ENCODE measurements around the gene MARCHF6.
"Not testable (repeated sequence)": the region's sequence is repeated elsewhere in the genome, so short reads cannot be mapped to it uniquely, and the experiment has no call there.

Gene MARCHF6

DNA sequence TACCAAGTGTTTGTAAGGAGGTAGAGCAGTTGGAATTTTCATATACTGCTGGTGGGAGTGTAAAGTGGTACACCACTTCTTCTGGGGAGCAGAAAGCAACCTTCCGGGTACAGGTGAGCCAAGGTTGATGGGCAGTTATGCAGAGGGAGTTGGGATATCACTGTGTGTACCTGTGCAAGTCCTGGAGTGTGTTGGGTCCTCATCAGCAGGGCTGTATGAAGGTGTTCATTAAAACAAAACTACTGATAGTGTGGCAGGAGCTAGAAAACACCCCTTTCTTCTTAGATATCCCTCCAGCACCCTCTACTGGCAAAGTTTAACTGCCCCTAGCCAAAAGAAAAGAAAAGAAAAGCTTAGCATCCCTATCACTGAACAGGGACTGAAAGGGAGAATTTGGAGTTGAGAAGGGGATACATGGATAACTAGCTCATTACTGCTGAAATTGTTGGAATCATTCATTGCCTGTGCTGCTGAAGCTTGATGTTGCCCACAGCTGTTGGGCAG lies 10.7 kb downstream of the MARCHF6 start:
- TF ChIP-seq, protein P1, sequence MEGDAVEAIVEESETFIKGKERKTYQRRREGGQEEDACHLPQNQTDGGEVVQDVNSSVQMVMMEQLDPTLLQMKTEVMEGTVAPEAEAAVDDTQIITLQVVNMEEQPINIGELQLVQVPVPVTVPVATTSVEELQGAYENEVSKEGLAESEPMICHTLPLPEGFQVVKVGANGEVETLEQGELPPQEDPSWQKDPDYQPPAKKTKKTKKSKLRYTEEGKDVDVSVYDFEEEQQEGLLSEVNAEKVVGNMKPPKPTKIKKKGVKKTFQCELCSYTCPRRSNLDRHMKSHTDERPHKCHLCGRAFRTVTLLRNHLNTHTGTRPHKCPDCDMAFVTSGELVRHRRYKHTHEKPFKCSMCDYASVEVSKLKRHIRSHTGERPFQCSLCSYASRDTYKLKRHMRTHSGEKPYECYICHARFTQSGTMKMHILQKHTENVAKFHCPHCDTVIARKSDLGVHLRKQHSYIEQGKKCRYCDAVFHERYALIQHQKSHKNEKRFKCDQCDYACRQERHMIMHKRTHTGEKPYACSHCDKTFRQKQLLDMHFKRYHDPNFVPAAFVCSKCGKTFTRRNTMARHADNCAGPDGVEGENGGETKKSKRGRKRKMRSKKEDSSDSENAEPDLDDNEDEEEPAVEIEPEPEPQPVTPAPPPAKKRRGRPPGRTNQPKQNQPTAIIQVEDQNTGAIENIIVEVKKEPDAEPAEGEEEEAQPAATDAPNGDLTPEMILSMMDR (IDR thresholded peaks at IDR 0.05; ENCODE audit: low read depth, low read length) = no peak
- H3K4me3 ChIP-seq (ENCODE audit: low read depth, low read length) = no peak overlapping the region

DNA sequence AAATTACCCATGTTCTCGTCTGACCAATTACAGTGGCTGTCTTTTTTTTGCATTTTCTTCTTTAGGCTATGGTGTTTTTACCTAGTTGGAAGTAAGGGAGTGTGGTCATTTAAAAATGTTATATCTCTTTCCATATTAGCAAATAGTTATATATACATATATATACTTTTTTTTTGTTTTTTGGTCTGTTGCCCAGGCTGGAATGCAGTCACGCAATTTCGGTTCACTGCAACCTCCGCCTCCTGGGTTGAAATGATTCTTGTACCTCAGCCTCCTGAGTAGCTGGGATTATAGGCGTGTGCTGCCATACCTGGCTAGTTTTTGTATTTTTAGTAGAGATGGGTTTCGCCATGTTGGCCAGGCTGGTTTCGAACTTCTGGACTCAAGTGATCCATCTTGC lies 12.3 kb downstream of the MARCHF6 start:
- TF ChIP-seq, protein P1 (IDR thresholded peaks at IDR 0.05; ENCODE audit: low read depth, low read length) = no peak
- H3K4me3 ChIP-seq (ENCODE audit: low read depth, low read length) = no peak overlapping the region

DNA sequence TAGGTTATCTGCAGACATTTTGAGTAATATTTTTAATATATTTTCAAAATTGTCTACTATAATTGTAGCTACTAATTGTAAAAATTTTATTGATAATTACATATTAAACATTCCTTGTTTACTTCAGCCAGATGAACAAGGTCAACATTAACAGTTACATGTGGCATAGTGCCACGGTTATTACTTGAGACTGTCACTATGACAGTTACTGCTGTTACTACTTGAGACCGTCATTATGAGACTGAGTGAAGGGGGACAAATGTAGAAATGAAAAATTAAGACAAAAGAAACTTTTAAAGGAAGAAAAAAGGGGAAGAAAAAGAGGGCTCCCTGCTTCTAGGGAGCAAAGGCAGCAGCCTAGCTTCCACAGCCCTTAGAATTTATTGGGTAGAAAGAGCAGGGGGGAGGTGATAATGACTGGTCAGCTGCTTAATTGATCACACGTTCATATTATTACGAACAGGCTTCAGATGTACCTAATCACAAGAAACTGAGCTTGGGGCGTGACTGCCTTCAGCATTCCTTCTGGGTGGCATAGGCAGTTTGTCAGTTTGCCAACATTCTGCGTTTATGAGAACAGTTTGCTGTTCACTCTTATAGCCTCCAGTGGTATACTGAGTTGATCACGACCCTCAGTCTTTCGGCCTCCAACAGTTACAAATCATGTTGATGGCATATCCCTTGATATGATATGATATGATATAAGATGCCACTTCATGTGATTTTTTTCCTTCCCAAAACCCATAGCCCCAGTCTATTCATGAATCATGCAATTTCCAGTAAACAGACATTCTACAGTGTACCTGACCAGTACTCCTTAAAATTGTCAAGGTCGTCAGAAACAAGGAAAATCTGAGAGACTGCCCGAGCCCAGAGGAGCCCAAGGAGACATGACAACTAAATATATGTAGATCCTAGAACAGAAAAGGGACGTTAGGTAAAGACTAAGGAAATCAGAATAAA lies 13.1 kb downstream of the MARCHF6 start:
- H3K4me3 ChIP-seq (ENCODE audit: low read depth, low read length) = no peak overlapping the region
- TF ChIP-seq, protein P1 (IDR thresholded peaks at IDR 0.05; ENCODE audit: low read depth, low read length) = no peak

DNA sequence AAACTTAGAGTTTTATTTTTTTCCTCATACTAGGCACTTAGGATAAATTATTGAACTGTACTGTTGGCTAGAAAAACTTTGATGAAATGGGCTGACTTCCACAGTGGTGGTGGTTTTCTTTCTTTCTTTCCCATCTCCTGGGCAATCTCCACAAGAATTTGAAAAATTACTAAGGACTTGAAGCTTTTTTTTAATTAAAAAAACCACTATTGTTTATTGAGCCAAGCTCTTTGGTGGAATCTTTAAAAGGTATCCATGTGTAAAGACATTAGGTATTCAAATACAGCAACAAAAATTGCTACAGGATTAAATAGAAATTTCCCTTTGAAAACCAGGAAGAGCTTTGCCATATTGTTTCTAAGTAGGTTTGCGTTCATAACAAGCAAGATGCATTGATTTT lies 14.1 kb downstream of the MARCHF6 start:
- TF ChIP-seq, protein P1 (IDR thresholded peaks at IDR 0.05; ENCODE audit: low read depth, low read length) = no peak
- no peak overlapping the region for H3K4me3 ChIP-seq (ENCODE audit: low read depth, low read length)

DNA sequence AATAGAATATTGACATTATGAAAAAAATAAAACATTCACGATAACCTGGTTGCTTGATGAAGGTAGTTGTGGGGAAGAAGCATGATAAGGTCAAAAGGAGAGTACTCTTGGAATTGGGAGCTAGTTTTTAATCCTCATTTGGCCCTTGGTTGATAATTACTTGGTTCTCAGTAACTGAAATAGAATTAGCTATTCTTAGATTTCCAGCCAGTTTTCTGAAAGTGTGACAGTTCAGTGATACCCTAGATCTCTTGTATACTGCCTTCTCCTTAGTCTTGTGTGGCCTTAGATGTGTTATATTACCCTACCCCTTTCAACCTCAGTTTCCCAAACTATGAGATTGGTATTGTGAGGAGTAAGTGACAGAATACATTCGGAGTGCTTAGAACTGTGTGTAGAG lies 17.4 kb downstream of the MARCHF6 start:
- TF ChIP-seq, protein P1 (IDR thresholded peaks at IDR 0.05; ENCODE audit: low read depth, low read length) = no peak
- H3K4me3 ChIP-seq (ENCODE audit: low read depth, low read length) = no peak overlapping the region

DNA sequence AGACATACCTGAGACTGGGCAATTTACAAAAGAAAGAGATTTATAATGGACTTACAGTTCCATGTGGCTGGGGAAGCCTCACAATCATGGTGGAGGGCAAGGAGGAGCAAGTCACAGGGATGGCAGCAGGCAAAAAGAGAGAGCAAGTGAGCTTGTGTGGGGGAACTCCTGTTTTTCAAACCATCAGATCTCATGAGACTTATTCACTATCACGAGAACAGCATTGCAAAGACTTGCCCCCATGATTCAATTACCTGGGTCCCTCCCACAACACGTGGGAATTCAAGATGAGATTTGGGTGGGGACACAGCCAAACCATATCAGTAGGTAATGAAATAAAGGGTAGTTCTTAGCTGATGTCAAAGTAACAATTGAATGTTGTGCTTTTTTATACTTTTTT lies 17.9 kb downstream of the MARCHF6 start:
- H3K4me3 ChIP-seq (ENCODE audit: low read depth, low read length) = not testable (repeated sequence)

DNA sequence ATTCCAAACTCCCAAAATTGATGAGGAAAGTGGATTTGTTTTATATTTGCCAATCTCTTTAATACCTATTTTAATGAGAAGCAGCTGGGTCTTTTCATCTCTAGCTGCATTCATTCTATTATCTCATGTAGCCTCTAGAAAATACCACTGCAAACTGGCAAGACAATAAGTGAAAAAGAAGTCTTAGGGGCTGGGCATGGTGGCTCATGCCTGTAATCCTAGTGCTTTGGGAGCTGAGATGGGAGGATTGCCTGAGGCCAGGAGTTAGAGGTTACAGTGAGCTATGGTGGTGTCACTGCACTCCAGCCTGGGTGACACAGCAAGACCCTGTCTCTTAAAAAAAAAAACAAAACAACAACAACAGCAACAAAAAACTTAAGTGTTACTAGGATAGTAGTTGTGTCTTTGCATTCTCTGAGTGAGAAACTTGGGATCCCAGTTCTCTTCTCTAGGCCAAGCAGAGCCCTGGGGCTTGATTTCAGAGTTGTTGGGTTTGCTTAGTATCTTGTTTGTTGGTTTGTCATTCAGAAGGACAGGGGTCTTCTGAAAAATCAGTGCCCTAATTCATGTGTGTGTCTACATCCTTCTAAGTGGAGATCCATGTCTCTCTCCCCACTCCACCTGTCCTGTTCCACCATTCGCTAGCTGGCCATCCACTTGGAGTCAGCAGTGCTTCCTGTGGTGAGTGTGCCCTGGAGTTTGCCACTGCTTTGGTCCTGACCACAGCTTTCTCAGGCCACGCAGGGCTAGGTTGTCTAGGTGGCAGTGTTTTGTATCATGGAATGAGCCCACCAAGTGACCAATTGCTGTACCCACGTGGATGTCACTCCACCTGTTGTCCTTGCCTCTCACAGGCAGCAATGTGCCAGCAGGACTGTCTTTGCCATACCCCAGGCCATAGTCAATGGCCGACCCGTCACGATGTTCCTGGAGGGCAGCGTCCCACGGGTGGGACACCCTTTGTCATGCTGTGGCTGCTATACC lies 19.5 kb downstream of the MARCHF6 start:
- TF ChIP-seq, protein P1 (IDR thresholded peaks at IDR 0.05; ENCODE audit: low read depth, low read length) = no peak

More for the DNA sequence above, 19.5 kb downstream of the MARCHF6 start:
- H3K4me3 ChIP-seq (ENCODE audit: low read depth, low read length) = no peak overlapping the region
